Uterus (tissue), 2 donors: Measurements from ENCODE around the gene NHS.

Source experiments
- POLR2A ChIP-seq, 2 donors: fragments of 450-650 bp; IDR thresholded peaks; one replicate each; pipeline ENCODE4 v1.6.1; 2016; ENCODE audit warnings: antibody characterized with exemption in 2 of 2, mild to moderate bottlenecking in 1 of 2, moderate library complexity in 1 of 2
- TF ChIP-seq, protein P1 (sequence below), 4 experiments: fragments of 200-600 bp in 2 of 4; fragments of 450-650 bp in 2 of 4; sonication (generic) in 2 of 4; IDR thresholded peaks; one replicate each; pipeline ENCODE4 v1.5.1; 2016 to 2019; ENCODE audit warnings: antibody characterized with exemption in 4 of 4, mild to moderate bottlenecking in 2 of 4, moderate library complexity in 1 of 4

- no peak for TF ChIP-seq POLR2A (IDR thresholded peaks at IDR 0.05)
- TF ChIP-seq, protein P1, sequence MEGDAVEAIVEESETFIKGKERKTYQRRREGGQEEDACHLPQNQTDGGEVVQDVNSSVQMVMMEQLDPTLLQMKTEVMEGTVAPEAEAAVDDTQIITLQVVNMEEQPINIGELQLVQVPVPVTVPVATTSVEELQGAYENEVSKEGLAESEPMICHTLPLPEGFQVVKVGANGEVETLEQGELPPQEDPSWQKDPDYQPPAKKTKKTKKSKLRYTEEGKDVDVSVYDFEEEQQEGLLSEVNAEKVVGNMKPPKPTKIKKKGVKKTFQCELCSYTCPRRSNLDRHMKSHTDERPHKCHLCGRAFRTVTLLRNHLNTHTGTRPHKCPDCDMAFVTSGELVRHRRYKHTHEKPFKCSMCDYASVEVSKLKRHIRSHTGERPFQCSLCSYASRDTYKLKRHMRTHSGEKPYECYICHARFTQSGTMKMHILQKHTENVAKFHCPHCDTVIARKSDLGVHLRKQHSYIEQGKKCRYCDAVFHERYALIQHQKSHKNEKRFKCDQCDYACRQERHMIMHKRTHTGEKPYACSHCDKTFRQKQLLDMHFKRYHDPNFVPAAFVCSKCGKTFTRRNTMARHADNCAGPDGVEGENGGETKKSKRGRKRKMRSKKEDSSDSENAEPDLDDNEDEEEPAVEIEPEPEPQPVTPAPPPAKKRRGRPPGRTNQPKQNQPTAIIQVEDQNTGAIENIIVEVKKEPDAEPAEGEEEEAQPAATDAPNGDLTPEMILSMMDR (IDR thresholded peaks at IDR 0.05): no peak
These were observed 184.9 kb downstream of the NHS start for GRCh38 chrX:17559728-17560379.
